Activated T-helper 1 cell treated with anti-CD3 and anti-CD28 coated beads, Interleukin-2, amount 50 U/mL, for 16 hours (primary cell): ENCODE measurements around the gene CDC37.

Experiments
- DNase-seq, 2 donors: peaks; one replicate each; pipeline ENCODE4 v3.0.0-alpha.2; 2020; ENCODE audit warnings: low read depth in 1 of 2, low spot score in 1 of 2

Gene CDC37

DNA sequence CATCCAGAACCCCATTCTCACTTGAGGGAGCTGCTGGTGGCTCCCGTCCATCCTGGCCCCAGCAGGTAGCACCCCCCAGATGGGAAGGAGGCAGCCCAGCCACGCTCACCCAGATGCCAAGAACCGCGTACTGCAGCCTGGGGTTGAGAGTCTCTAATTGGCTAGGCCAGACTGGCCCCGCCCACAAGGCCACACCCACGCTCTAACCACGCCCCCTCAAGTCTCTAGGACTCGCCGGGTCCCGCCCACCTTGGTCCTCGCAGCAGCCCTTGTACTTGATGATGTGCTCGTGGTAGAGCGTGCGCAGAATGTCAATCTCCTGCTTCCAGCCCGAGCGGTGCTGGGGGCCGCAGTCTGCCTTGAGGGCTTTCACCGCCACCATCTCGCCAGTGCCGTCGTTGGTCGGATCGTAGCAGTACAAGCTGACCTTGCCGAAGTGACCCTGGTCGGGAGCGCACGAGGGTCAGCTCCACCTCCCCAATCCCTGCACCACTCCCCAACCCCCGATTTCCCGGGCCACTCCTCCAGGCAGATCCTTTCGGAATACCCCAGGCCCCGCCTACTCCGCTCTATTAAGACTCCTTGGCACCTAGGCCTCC is 49.5 kb downstream of the CDC37 start:
- no peak for DNase-seq

DNA sequence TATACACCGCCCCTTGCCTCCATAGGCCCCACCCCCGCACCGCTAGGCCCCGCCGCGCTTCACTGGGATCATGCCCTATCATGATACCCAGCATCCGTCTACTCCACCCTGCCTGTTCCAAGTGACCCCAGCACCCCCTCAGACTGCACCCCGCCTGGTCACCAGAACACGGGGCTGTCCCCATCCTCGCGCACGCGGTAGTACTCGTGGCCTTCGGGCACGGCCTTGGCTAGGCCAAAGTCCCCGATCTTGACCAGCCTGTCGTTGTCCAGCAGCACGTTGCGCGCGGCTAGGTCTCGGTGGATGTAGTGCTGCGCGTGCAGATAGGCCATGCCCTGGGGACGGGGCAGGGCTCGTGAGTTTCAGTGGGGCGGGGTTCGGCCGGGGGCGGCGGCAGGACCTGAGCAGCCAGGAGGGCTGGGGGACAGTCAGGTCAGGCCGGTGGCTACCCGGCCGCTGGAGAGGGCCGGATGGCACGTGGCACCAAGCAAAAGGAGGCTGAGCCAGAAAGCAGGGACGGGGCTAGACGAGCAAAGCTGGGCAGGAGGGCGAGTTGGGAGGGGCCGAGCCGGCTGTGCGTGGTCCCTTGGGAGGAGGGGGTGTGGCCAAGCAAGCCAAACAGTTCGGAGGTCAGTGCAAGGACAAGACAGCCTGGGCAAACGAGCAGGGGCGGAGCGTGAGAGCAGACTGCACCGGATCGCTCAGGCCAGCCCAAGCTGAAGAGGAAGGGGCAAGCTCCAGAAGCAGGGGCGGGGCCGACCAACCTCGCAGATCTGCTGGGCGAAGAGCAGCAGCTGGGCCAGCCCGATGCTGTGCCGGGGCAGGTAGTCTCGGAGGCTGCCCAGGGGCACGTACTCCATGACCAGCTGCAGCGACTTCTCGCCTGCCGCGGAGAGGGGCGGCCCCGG is 50.3 kb downstream of the CDC37 start:
- no peak for DNase-seq

DNA sequence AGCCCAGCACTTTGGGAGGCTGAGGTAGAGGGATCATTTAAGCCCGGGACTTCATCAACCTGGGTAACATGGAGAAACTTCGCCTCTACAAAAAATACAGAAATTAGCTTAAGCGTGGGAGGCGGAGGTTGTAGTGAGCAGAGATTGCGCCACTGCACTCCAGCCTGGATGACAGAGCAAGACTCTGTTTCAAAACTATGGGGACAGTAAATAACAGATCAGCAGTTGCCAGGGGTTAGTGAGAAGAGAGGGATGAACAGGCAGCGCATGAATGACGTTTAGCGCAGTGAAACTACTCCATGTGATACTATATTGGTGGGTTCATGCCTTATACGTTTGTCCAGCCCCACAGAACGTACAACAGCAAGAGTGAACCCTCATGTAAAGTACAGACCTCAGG is 56.8 kb downstream of the CDC37 start:
- no peak for DNase-seq

DNA sequence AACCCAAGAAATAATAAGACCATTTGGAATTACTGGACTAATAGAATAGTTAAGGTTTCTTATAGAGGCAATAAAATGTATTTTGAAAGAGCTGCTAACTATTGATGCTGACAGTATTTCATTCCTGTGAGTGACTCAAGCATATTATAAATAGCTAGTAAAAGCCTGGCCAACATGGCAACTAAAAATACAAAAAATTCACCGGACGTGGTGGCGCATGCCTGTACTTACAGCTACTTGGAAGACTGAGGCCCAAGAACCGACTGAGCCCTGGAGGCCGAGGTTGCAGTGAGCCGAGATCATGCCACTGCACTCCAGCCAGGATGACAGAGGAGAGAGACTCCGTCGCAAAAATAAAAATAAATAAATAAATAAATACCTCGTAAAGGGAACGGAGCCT is 58.6 kb downstream of the CDC37 start:
- DNase-seq: no peak

DNA sequence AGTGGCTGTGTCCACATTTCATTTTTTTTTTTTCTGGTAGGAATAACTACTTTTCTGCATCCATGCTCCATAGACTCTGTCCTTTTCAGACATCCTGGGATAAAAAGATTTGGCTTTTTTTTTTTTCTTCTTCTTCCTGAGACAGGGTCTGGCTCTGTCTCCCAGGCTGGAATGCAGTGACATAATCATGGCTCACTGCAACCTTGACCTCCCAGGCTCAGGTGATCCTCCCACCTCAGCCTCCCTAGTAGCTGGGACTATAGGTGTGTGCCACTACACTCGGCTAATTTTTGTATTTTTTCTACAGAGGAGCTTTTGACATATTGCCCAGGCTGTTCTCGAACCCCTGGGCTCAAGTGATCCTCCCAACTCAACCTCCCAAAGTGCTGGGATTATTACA is 59.8 kb downstream of the CDC37 start:
- DNase-seq: no peak
